UCSD-AML1 (cell line): Measurements from ENCODE around the gene SKIL.

Experiments used
- DNase-seq: peaks from one replicate; lab custom pipeline; 2025; ENCODE audit not compliant: unreplicated experiment; lab: John Stamatoyannopoulos, UW

SKIL gene

DNA sequence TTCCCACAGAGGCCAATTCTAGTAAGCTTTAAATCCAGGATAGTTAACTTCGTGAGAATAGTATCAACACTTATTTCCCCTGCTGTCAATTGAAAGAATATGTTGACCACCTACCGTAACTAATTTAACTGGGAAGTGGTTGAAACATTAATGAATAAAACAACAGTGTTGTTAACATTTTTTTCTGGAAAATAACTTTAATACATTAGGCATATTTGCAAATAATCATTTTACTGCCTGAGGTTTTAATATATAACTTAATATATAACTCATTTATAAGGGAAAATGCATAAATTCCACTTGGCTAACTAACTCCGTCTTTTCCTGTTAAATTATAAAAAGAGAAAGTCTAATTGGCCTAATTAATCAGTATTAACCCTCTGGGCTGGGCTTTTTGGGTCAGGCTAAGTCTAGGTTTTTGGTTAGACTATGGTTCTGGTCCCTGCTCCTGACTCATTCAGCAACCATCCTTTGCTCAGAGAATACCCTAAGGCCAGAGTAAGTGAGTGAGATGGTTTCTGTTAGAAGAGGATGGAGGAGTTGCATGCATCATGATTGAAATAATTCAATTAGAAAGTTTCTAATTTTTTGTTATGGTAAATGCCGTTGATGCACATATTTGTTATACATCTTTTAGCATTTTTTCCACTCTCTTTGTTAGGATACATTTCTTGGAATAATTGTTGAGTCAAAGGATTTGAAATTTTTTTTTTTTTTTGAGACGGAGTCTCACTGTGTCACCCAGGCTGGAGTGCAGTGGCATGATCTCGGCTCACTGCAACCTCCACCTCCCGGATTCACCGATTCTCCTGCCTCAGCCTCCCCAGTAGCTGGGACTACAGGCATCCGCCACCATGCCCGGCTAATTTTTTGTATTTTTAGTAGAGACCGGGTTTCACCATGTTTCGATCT, 10.8 kb upstream of the SKIL start:
- DNase-seq = no peak

DNA sequence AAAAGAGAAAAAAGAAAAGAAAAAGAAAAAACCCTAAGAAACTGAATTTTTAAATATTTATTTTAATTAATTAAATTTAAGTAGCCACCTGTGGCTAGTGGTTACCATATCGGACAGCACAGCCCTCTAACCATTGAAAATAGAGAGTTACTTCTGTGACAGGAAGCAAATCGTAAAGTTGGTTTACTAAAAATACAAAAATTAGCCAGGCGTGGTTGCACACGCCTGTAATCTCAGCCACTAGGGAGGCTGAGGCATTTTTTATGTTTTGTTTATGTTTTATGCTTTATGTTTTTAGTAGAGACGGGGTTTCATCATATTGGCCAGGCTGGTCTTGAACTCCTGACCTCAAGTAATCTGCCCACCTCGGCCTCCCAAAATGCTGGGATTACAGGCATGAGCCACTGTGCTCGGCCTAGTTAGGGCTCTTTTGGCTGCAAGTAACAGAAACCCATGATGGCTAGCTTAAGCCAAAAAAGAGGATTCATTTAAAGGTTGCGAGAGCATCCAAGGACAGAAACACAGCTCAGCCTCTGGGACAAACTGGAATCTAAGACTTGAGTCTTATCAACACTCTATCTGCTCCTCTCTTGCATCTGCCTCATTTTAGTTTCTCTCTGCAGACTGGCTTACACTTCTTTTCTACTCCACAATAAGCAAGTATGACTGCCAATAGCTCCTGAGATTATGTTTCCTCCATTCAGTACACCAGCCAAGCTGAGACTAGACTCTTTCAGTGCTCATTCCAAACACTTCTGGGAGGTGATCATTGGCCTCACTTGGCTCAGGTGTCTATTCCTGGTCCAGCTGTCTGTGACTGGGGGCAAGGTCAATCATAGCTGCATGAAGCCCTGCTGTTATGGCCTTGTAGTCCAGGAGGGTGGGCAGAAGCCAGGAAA, 6.8 kb upstream of the SKIL start:
- DNase-seq = no peak

DNA sequence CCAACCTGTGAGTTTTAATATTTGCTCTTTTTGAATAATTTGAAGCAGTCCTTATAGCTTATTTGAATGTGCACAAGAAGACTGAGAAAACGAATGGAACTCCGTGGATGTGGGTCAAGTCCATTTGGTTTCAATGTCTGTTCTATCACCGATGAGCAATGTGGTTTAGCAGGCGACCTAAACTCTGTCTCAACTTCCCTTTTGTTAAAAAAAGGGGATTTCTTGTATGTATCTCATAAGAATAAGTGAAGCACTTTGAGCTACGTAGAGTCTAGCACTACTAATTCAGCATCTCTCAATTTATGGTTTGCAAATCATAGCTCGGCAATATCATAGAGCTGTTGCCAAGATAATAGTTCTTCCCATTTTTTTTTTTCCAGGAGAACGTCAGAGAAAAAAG, 4.6 kb upstream of the SKIL start:
- no peak for DNase-seq

DNA sequence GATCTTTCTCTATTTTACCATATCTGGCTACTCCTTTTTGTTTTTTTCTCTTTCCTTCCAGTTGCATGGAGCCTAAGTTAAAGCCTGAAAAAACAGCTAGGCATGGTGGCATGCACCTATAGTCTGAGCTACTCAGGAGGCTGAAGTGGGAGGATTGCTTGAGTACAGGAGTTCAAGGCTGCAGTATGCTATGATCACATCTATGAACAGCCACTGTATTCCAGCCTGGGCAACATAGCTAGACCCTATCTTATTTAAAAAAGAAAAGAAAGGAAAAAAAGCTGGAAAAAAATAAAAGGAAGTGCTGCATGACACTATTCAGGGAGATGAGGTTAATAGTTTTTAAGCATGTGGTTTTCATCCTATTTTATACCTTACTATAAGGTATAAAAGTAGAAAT, 4.0 kb upstream of the SKIL start:
- DNase-seq = no peak

DNA sequence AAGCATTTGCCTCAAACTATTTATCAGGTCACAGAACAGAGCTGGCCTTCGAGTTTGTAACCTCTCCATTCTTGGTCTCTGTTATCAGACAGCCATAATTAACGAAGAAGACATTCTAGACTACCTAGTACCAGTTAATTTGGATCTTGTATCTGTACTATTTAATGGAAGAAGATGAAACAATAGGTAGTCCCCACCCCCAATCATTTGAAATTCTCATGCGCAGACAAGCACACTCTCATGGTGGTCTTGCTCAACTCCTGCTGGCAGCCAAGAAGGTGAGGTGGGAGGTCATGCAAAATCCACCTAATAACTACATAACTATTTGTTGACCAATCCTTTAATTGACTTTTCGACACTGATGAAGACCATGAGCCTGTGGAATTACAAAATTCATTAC, 2.8 kb upstream of the SKIL start:
- no peak for DNase-seq

DNA sequence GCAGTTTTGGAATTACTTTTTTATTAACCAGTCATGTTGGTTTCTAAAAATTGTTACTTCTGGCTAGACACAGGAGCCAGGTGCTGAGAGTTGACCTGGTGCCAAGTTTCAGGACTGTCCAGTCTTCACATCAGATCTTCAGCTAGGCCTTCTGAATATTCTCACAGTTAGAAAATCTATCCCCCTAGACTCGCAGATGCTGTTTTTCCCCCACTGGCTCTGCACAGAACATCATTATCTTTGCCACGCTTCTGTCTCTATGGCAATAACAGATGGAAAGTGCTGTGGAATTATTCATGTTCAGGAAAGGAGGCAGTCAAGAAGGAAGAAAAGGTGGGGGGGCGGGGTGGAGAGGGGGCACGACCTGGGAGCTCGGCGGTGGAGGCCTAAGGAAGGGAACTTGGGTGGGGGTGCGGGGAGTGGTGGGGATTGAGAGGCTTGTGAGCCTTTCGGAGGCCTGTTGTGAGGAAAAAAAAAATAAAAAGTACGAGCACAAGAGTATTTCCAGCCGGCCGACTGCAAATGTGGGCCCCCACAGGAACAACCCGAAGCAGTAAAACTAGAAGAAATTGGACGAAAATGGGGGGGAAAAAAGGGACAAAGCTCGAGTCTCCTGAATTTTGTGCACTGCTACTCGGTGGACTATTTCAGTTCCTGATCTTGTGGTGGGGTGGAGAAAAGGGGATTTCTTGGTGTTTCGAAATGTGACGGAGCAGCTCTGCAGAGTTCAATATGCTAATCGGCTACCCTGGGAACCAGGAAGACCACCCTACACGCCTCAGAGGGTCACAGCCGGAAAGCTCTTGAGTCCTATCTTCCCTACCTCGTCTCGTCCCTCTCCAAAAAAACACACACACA, 1.5 kb upstream of the SKIL start:
- DNase-seq = peak; percentile 53

DNA sequence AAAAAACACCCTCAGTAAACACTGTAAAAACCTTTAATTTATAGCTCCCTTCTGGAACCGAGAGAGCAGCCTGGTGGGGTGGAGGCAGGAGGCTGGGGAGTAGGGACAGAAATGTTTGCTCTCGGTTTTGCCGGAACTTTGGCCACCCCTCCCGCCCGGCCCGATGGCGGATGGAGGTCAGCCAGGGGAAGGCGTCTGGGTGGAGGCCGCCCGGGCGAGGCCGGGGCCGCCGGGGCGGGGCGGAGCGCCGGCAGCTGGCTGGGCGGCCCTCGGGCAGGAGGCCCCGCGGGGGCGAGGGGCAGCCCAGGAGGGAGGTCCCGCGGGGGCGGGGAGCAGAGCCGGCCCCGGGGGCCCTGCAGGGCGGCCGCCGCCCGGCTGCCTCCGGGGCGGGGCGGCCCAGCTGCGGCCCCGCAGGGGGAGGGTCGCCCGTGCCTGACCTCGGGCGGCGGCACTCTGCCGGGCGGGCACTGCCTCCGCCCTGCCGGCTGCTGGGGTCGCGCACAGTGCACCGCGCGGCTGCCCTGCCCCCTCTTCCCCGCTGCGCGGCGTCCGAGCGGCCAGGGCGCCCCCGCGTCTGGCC, 829 bp upstream of the SKIL start:
- DNase-seq = peak; percentile 97

DNA sequence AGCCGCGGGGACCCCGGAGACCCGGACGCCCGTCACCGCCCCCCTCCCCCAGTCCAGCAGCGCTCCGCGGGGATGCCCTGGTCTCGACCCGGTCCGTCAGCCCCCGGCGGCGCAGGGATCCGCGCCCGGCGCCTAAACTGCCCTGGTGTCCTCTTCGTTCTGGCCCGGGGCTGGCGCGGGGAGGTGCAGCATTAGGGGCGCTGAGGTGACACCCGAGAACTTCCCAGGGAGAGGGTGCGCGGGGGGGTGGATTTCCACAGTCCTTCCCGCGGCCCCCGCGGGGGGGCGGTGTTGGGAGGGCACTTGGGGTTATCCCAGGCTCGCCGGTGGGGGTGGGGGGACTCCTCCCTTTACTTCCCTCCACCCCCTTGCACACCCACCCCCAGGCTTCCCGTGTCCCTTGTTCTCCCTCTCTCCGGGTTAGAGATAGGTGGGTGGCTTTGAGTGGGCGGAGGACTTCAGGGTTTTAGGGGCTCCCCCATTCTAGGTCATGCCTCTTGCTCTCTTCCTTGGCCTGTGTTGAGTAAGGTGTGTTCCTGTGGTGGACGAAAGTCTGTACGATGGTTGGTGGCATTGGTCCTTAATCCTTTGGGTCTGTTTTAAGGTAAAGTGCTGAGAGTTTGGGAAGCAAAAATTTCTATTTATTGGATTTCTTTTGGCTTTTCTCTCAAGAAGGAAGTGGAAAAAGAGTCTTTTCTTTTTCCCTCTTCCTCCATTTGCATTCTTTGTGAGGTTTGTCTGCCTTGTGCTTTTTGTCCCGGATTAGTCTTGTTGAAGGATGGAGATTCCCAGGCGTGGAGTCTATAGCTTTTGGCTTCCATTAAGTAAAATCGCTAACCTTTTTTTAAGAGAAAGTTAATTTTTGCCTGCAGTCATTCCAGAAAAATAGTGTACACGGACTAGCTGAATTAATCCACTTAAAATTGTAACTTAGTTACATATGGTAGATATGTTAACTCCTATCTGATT, 811 bp downstream of the SKIL start:
- peak; percentile 88 for DNase-seq

DNA sequence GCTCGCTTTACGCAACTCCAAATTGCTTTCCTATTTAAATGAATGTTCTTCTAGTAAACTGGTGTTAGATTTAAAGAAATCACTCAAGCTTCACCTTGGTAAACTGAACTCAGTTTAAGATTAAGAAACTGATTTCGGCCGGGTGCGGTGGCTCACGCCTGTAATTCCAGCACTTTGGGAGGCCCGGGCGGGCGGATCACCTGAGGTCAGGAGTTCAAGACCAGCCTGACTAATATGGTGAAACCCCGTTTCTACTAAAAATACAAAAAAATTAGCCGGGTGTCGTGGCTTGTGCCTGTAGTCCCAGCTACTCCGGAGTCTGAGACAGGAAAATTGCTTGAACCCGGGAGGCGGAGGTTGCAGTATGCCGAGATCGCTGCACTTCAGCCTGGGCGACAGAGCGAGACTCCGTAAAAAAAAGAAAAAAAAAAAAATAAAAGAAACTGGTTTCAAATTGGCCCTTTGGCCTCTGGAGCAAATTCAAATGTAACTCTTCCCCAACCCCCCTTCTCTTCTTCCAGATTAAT, 1.7 kb downstream of the SKIL start:
- no peak for DNase-seq

DNA sequence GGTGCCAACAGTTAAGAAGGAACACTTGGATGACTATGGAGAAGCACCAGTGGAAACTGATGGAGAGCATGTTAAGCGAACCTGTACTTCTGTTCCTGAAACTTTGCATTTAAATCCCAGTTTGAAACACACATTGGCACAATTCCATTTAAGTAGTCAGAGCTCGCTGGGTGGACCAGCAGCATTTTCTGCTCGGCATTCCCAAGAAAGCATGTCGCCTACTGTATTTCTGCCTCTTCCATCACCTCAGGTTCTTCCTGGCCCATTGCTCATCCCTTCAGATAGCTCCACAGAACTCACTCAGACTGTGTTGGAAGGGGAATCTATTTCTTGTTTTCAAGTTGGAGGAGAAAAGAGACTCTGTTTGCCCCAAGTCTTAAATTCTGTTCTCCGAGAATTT, 3.0 kb downstream of the SKIL start:
- no peak for DNase-seq

DNA sequence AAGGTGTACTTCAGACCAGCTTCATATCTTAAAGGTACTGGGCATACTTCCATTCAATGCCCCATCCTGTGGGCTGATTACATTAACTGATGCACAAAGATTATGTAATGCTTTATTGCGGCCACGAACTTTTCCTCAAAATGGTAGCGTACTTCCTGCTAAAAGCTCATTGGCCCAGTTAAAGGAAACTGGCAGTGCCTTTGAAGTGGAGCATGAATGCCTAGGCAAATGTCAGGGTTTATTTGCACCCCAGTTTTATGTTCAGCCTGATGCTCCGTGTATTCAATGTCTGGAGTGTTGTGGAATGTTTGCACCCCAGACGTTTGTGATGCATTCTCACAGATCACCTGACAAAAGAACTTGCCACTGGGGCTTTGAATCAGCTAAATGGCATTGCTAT, 3.4 kb downstream of the SKIL start:
- DNase-seq = no peak

DNA sequence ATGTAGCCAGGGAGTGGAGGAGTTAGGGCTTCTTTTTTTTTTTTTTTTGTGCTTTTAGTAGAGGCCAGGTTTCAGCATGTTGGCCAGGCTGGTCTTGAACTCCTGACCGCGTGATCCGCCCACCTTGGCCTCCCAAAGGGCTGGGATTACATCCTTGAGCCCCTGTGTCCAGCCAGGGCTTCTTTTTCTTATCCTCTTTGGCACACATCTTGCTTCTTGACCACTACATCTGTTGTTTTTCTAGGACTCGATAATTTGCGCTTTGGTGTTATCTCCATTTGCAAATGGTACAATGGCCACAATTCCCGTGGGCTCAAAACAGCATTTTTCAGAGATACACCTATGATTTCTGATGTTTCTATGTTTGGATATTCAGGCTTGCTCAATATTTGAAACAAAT, 4.2 kb downstream of the SKIL start:
- no peak for DNase-seq

DNA sequence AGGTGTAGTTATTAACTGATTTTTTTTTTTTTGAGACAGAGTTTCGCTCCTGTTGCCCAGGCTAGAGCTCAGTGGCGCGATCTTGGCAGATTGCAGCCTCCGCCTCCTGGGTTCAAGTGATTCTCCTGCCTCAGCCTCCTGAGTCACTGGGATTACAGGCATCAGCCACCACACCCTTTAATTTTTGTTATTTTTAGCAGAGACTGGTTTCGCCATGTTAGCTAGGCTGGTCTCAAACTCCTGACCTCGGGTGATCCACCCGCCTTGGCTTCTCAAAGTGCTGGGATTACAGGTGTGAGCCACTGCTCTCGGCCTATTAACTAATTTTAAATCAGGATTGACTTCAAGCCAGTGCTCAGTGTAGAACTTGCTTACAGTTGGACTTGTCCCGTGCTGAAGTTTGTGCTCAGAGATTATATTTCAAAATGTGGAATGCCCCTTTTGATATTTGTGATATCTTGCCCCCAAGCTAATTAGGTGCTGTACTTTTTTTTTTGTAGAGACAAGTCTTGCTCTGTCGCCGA, 6.0 kb downstream of the SKIL start:
- no peak for DNase-seq

DNA sequence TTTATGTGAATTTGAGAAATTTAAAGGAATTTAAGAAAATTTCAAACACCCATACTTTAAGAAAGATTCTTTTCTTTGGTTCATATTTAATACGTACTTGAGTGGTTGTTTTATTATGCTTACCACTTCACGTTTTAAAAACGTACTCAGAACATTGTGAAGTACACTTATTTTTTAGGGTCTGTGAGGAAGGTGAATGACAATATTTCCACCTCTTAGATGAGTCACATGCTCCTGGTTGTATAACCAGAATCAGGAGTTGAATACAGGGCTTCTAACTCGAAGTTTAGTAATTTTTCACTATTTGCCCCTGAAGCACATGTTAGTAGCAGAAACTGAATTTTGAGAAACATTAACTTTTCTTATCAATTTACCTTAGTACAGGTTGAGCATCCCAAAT, 7.5 kb downstream of the SKIL start:
- DNase-seq = no peak

DNA sequence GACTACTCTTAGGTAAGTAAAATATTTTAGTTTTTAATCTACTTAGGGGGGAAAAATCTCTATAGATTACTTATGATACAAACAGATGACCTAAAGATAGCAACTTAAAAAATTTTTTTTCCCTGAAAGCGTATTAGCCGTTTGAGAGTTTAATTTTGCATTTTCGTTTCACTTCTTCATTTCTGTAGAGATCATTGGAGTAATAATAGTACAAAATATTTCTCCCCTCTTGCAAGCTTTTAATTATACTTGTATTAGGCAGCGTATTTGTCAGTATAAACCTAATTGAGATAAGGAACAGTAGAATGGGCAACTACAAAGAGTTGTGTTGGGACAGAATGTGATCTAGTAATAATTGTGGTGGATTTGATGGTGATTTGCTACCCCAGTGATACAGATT, 10.3 kb downstream of the SKIL start:
- DNase-seq = no peak

DNA sequence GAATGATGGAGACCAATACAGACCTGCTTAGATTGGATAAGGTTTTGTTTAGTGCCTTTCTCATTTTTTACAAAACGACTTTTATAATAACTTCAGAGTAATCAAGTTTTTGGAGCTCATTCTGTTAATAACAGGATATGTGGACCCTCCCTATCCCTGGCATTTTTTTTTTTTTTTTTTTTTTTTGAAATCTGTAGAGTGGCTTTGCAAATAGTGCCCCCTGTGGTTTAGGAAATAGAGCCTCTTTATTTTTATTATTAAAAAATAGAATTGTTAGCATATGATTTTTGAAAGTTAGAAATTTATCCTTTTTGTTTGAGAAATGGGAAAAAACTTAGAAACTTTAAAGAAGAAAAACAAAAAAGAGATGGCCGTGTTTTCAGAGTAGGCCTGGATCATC, 11.4 kb downstream of the SKIL start:
- DNase-seq = no peak

DNA sequence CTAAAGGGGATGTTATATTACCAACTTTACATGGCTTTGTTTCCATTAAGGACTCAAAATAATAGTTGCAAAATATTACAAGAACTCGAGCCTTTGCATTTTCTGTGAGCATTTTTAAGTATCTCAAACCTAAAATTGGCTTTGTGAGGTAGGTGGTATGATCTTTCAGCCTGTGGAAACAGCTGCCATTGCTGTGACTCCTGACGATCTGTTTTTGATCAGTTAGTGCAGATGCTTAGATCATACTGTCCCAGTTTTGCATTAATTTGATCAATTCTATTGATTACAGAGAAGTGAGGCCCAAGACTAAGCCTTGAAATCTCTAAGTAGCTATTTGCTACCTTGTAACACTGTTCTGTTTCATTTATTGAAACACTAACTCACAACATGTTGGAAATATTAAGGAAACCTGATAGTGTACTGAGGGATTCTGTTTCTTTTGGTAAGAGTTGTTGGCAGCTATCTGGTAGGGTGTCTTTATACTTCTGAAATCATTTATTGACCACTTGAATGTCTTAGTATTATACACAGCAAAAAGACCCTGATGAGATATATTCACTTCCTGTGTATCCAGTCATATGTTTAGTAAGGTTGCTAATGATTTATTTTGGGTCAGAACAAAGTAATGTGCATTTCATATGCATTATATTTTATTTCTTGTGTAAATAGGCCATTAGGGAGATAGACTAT, 14.8 kb downstream of the SKIL start:
- no peak for DNase-seq

DNA sequence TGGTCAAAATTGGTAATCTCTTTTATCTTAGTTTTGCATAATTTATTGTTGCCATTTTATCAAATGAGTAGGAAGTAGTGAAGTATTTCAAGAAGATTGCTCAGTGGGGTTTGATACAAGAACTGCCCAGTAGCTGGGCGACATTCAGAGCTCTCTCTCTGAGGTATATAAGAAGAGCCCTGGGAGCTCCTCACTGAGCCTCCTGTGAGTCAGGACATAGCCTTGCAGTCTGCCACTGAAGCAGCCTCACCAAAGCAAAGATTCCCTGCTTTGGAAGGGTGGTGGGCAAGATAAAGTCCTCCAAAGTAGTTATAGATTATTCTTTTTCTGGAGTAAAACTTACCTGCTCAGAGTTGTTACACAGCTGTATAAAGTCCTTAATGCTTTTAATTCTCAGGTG, 26.1 kb downstream of the SKIL start:
- no peak for DNase-seq

DNA sequence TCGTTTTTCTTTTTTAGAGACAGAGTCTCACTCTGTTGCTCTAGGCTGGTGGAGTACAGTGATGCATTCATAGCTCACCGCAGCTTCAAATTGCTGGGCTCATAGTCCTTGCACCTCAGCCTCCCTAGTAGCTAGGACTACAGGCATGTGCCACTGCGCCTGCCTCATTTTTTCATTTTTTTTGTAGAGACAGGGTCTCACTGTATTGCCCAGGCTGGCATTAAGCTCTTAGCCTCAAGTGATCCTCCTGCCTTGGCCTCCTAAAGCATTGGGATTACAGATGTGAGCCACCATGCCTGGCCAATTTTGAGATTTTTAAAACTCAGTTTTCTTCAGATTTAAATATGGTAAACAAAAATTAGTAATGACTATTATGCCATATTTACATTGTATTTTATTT, 29.0 kb downstream of the SKIL start:
- no peak for DNase-seq
